ENCODE measurements around the gene DVL1. TPM values are rescaled to one million over a fixed set of nuclear protein-coding genes. Genes with fewer than 3 reads are reported as not detected.

DVL1 gene
- polyA plus RNA-seq, 1 donor from 2014 or later: 100 TPM

- peaks cover 36% of the 10 kb centered on the region for H3K79me2 ChIP-seq (replicated peaks; ENCODE audit: insufficient read depth, low read length)
- no peaks in the 10 kb centered on the region for H3K9me3 ChIP-seq (ENCODE audit: low read length)
- H3F3A ChIP-seq (ENCODE audit: insufficient read depth, low read length, poor library complexity, severe bottlenecking): no peaks in the 10 kb centered on the region
- H3K36me3 ChIP-seq (ENCODE audit: insufficient read depth, low read length): no peaks in the 10 kb centered on the region
- peak overlapping the region; percentile 99 for H3K4me3 ChIP-seq (ENCODE audit: low read length)
- TF ChIP-seq EP300 (conservative IDR thresholded peaks at IDR 0.05; ENCODE audit: poor library complexity, severe bottlenecking) (no peak), TAF1 (IDR thresholded peaks at IDR 0.05; ENCODE audit: low read depth) (no peak), REST (IDR thresholded peaks at IDR 0.05; ENCODE audit: borderline replicate concordance) (no peak), POLR2AphosphoS5 (IDR thresholded peaks at IDR 0.05) (no peak), EZH2 (IDR thresholded peaks at IDR 0.05; ENCODE audit: borderline replicate concordance, insufficient read depth, low read length, poor library complexity, severe bottlenecking) (no peak), RAD21 (conservative IDR thresholded peaks at IDR 0.05) (no peak), CTCF (IDR thresholded peaks at IDR 0.05; ENCODE audit: poor library complexity, severe bottlenecking) (no peak), MXI1 (conservative IDR thresholded peaks at IDR 0.05; ENCODE audit: poor library complexity, severe bottlenecking) (no peak), SMC3 (conservative IDR thresholded peaks at IDR 0.05; ENCODE audit: poor library complexity) (no peak)
- peak overlapping the region; percentile 95 for H3K9ac ChIP-seq (ENCODE audit: low read length)
- no peaks in the 10 kb centered on the region for H3K9me2 ChIP-seq (ENCODE audit: insufficient read depth, low read length)
- peak overlapping the region; percentile 80 for H3K4me2 ChIP-seq (ENCODE audit: low read length)
- peak overlapping the region; percentile 85 for H3K27ac ChIP-seq (ENCODE audit: low read length)
- no peak overlapping the region for H2AFZ ChIP-seq (ENCODE audit: low read depth, low read length)
- peaks cover 2% of the 10 kb centered on the region for H4K20me1 ChIP-seq (ENCODE audit: insufficient read depth)
- no peaks in the 10 kb centered on the region for H3K27me3 ChIP-seq (ENCODE audit: insufficient read depth, low read depth, low read length)
Measured at GRCh38 chr1:1306070-1306660, 43.1 kb downstream of the DVL1 start.

- no peaks in the 10 kb centered on the region for H3K9me2 ChIP-seq (ENCODE audit: insufficient read depth, low read length)
- TF ChIP-seq REST (IDR thresholded peaks at IDR 0.05; ENCODE audit: borderline replicate concordance) (no peak), POLR2AphosphoS5 (IDR thresholded peaks at IDR 0.05) (no peak), CTCF (IDR thresholded peaks at IDR 0.05; ENCODE audit: poor library complexity, severe bottlenecking) (no peak), MXI1 (conservative IDR thresholded peaks at IDR 0.05; ENCODE audit: poor library complexity, severe bottlenecking) (no peak), EP300 (conservative IDR thresholded peaks at IDR 0.05; ENCODE audit: poor library complexity, severe bottlenecking) (no peak), RAD21 (conservative IDR thresholded peaks at IDR 0.05) (no peak), TAF1 (IDR thresholded peaks at IDR 0.05; ENCODE audit: low read depth) (no peak), SMC3 (conservative IDR thresholded peaks at IDR 0.05; ENCODE audit: poor library complexity) (no peak), EZH2 (IDR thresholded peaks at IDR 0.05; ENCODE audit: borderline replicate concordance, insufficient read depth, low read length, poor library complexity, severe bottlenecking) (no peak)
- H2AFZ ChIP-seq (ENCODE audit: low read depth, low read length): no peak overlapping the region
- peaks cover 2% of the 10 kb centered on the region for H4K20me1 ChIP-seq (ENCODE audit: insufficient read depth)
- H3K9me3 ChIP-seq (ENCODE audit: low read length): no peaks in the 10 kb centered on the region
- H3K4me2 ChIP-seq (ENCODE audit: low read length): peak overlapping the region; percentile 86
- peaks cover 36% of the 10 kb centered on the region for H3K79me2 ChIP-seq (replicated peaks; ENCODE audit: insufficient read depth, low read length)
- H3K36me3 ChIP-seq (ENCODE audit: insufficient read depth, low read length): no peaks in the 10 kb centered on the region
- H3K27ac ChIP-seq (ENCODE audit: low read length): peak overlapping the region; percentile 85
- H3K9ac ChIP-seq (ENCODE audit: low read length): peak overlapping the region; percentile 95
- H3K4me3 ChIP-seq (ENCODE audit: low read length): peak overlapping the region; percentile 99
- H3F3A ChIP-seq (ENCODE audit: insufficient read depth, low read length, poor library complexity, severe bottlenecking): no peaks in the 10 kb centered on the region
- no peaks in the 10 kb centered on the region for H3K27me3 ChIP-seq (ENCODE audit: insufficient read depth, low read depth, low read length)
Measured at GRCh38 chr1:1305300-1306069, 43.7 kb downstream of the DVL1 start.
